ENCODE data around the gene UCHL1.

DNA sequence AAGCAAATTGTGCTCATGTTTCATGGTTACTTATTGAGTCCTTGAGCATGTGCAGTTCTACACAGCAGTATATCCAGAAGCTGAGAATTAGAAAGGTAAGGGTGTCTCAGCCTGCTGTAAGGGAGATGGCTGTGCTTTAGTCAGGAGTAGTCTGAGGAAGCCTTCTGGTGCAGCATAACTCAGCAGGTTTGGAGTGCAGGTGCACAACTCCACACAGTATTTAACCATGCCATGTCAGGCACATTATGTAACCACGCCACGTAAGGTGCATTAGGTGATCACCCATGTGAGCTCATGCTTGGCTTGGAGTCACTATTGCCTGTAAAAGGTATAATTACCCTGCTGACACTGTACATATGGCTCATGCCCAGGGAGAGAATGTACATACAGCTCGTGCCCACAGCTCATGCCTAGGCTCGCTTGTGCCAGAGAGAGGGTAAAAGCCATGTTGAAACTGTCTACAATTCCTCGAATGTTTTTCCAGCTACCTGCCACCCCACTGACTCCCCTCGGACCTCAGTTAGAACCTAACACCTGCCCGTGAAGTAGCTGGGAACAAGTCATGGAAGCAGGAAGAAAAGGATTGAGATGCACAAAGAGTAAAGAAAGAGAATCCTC, 37.8 kb downstream of the UCHL1 start:
- TF ChIP-seq, protein P1, sequence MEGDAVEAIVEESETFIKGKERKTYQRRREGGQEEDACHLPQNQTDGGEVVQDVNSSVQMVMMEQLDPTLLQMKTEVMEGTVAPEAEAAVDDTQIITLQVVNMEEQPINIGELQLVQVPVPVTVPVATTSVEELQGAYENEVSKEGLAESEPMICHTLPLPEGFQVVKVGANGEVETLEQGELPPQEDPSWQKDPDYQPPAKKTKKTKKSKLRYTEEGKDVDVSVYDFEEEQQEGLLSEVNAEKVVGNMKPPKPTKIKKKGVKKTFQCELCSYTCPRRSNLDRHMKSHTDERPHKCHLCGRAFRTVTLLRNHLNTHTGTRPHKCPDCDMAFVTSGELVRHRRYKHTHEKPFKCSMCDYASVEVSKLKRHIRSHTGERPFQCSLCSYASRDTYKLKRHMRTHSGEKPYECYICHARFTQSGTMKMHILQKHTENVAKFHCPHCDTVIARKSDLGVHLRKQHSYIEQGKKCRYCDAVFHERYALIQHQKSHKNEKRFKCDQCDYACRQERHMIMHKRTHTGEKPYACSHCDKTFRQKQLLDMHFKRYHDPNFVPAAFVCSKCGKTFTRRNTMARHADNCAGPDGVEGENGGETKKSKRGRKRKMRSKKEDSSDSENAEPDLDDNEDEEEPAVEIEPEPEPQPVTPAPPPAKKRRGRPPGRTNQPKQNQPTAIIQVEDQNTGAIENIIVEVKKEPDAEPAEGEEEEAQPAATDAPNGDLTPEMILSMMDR (IDR thresholded peaks at IDR 0.05), result no peak
- TF ChIP-seq EP300 (IDR thresholded peaks at IDR 0.05), result no peak

Data from upper lobe of left lung (tissue), 4 donors.